ENCODE results near the gene IFT74.
"Not testable (repeated sequence)": the region's sequence is repeated elsewhere in the genome, so short reads cannot be mapped to it uniquely, and the experiment has no call there.

DNA sequence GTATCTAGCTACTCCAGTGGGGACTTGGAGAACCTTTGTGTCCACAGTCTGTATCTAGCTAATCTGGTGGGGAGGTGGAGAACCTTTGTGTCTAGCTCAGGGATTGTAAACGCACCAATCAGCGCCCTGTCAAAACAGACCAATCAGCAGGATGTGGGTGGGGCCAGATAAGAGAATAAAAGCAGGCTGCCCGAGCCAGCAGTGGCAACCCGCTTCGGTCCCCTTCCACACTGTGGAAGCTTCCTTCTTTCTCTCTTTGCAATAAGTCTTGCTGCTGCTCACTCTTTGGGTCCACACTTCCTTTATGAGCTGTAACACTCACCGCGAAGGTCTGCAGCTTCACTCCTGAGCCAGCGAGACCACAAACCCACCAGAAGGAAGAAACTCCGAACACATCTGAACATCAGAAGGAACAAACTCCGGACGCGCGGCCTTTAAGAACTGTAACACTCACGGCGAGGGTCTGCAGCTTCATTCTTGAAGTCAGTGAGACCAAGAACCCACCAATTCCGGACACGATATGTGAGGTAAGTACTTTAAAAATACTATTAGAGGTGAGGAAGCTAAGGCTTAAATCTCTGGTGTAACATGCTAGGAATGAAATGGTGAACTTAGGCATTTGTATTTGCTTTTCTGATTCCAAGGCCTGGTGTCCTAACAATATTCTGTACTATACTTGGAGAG, 137.3 kb downstream of the IFT74 start:
- not testable (repeated sequence) for TF ChIP-seq TCF7 (CRISPR knock-in tag; IDR thresholded peaks at IDR 0.05; ENCODE audit: low read depth); SP1 (CRISPR knock-in tag; conservative IDR thresholded peaks at IDR 0.05); ZNF416 (CRISPR knock-in tag; IDR thresholded peaks at IDR 0.05); CBFB (CRISPR knock-in tag; IDR thresholded peaks at IDR 0.05; ENCODE audit: low read depth)
- TF ChIP-seq, protein P1, sequence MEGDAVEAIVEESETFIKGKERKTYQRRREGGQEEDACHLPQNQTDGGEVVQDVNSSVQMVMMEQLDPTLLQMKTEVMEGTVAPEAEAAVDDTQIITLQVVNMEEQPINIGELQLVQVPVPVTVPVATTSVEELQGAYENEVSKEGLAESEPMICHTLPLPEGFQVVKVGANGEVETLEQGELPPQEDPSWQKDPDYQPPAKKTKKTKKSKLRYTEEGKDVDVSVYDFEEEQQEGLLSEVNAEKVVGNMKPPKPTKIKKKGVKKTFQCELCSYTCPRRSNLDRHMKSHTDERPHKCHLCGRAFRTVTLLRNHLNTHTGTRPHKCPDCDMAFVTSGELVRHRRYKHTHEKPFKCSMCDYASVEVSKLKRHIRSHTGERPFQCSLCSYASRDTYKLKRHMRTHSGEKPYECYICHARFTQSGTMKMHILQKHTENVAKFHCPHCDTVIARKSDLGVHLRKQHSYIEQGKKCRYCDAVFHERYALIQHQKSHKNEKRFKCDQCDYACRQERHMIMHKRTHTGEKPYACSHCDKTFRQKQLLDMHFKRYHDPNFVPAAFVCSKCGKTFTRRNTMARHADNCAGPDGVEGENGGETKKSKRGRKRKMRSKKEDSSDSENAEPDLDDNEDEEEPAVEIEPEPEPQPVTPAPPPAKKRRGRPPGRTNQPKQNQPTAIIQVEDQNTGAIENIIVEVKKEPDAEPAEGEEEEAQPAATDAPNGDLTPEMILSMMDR (IDR thresholded peaks at IDR 0.05): not testable (repeated sequence)
- TF ChIP-seq, protein P2, sequence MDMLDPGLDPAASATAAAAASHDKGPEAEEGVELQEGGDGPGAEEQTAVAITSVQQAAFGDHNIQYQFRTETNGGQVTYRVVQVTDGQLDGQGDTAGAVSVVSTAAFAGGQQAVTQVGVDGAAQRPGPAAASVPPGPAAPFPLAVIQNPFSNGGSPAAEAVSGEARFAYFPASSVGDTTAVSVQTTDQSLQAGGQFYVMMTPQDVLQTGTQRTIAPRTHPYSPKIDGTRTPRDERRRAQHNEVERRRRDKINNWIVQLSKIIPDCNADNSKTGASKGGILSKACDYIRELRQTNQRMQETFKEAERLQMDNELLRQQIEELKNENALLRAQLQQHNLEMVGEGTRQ (CRISPR knock-in tag; IDR thresholded peaks at IDR 0.05): not testable (repeated sequence)

Data from WTC11 (cell line).